Right ventricle myocardium superior (tissue), 1 donor: Measurements from ENCODE around the gene CX3CR1. TPM values are rescaled to one million over a fixed set of nuclear protein-coding genes. Genes with fewer than 3 reads are reported as not detected.
"Not testable (repeated sequence)": the region's sequence is repeated elsewhere in the genome, so short reads cannot be mapped to it uniquely, and the experiment has no call there.

ENCODE experiments used
- ATAC-seq: fragments of 200-7000 bp; cut with Tn5 transposase; one replicate; pipeline ENCODE4 v1.9.1; 2020; ENCODE audit warnings: mild to moderate bottlenecking; ENCODE audit not compliant: poor library complexity
- DNase-seq: peaks from one replicate; pipeline ENCODE4 v3.0.0-alpha.2; 2020
- intact Hi-C: fragments of 100-400 bp; cut with DNase I; formaldehyde crosslinking; loops from one replicate; pipeline ENCODE4 v1.11.2; 2022
- total RNA-seq: library from RNA; stranded (reverse); fragmentation: NEBNext Ultra II Directional; extraction: Animal tissue kit (Norgen Biotek cat#: 25700); gene quantifications from one replicate; pipeline ENCODE4 v1.2.1, GENCODE V29; 2021
- donor health status: DM: no; HTN: yes; CAD: no; lungs with severe emphysema.

The CX3CR1 gene
- total RNA-seq, 1 donor from 2014 or later = 1.5 TPM

DNA sequence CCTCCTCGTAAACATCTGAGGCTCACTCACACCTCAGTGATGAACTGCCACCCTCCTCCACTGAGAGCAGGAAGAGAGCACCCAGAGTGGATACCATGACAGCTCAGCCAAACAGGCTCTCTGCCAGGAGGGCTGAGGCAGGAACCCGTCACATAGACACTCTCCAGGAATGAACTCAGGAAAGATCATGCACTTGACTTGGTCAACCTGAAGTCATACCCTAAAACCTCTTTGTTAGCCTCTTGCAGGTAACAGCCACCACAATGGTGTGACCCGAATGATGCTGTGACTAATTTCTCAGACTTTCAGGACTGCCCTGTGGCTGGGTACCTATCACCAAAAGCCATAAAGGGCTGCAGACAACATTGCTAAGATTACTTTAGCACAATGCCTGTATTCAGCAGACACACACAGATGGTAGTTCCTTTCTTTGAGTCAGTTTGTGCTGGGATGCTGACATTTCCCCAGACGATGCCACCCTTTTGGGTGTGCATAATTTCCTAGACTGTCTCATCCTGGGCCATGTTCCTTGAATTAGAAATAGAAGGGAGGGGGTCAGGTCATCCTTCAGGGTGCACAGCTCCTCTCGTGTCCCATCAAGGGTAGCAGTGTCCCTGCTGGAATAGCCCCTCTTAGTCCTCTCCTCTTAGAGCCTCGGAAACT is 30.3 kb downstream of the CX3CR1 start:
- ATAC-seq = peak; percentile 63
- no peak for DNase-seq
- intact Hi-C loops = no loop called here

DNA sequence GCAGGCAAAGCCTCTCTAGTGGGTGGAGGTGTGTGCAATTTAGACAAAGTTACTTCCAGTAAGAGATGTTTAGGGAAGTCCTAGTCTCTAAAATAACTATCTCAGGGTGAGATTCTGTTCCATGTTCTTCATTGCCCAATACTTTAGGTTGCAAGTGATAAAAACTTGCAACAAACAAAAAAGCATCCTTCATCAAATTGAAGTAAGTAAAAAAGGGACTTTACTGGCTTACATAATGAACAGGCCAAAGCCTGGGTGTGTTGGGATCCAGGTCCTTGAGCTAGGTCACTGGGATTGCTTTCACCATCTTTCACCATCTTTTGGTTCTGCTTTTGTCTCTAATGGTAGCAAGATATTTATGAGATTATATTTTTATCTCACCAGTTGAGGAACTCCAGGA is 38.3 kb downstream of the CX3CR1 start:
- ATAC-seq = no peak
- DNase-seq = no peak
- intact Hi-C loops = no loop called here

DNA sequence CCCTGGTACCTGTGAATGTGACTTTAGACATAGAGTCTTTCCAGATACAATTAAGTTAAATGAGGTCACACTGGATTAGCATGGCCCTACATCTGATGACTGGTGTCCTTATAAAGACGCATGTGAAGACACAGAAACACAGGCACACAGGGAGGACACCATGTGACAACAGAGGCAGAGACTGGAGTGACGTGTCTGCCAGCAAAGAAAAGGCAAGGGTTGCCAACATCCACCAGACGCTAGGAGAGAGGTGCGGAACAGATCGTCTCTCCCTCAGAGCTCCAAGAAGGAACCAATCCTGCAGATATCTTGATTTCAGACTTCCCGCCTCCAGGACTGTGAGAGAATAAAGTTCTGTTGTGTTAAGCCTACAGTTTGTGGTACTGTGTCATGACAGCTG is 42.8 kb downstream of the CX3CR1 start:
- ATAC-seq (peak; percentile 53), DNase-seq (no peak)
- intact Hi-C loops = no loop called here

DNA sequence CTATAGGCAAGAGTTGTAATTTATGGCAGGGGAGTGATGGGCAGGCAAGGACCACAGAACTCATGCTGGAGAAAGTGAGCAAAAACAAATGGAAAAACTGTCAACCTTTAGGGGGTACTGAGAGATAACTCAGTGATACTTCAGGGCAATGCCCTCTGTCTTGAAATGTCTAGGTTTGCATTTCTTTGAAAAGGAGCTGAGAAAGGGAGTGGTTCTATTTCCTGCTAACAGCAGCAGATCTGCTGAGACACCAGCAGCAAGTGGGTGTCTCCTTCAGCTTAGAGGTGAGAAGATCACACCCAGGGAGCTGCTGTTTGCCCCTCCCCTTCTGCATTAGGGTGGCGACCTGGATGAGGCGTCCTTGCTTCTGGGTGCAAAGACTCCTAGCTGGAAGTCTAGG is 45.2 kb downstream of the CX3CR1 start:
- intact Hi-C loops = no loop called here
- ATAC-seq (no peak), DNase-seq (no peak)

DNA sequence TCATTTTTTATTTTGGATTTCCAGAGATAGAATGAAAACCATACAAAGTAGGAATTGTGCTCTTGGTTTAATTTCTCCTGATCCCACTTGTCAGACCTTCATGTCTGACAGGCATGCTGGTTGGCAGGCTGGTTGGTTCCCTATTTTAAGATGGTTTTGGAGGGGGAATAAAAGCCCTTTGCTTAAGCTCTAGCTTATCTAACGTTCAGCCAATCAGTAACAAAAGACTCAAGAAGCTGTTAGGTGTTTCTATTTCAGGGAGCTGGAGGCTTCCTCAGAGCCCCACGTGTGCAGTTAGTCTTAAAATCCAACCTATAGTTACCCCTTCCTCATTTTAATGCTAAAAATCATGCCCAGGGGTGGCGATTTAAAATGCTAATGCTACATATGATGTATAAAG is 47.0 kb downstream of the CX3CR1 start:
- ATAC-seq = peak; percentile 86
- intact Hi-C loops = no loop called here
- DNase-seq = no peak

DNA sequence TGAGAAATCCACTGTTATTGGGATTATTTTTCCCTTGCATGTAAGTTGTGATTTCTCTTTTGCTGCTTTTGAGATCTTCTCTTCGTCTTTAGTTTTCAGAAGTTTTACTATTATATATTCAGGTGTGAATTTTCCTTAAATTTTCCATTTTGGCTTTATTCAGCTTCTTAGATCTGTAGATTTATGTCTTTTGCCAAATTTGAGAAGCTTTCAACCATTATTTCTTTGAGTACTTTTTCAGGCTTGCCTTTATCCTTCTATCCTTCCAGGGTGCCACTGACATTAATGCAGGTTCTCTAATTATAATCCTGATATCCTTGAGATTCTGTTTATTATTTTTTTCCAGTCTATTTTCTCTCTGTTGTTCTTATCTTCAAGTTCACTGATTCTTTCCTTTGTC is 49.4 kb downstream of the CX3CR1 start:
- ATAC-seq (no peak), DNase-seq (no peak)
- intact Hi-C loops = no loop called here

DNA sequence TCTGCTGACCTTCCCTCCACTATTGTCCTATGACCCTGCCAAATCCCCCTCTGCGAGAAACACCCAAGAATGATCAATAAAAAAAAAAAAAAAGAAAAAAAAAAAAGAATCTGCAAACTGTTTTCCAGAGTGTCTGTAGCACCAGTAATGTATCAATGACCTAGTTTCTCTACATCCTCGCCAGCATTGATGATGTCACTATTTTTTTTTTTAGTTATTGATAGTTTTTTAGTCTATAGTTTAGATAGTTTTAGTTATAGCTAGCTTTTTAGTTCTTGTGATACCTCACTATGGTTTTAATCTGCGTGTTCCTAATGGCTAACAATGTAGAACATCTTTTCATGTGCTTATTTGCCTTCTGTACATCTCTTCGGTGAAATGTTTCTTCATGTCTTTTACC is 51.3 kb downstream of the CX3CR1 start:
- no peak for DNase-seq
- intact Hi-C loops = no loop called here
- no peak for ATAC-seq

DNA sequence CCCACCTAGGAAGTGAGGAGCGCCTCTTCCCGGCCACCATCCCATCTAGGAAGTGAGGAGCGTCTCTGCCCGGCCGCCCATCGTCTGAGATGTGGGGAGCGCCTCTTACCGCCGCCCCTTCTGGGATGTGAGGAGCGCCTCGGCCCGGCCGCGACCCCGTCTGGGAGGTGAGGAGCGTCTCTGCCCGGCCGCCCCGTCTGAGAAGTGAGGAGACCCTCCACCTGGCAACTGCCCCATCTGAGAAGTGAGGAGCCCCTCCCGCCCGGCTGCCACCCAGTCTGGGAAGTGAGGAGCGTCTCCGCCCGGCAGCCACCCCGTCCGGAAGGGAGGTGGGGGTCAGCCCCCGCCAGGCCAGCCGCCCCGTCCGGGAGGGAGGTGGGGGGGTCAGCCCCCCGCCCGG is 52.2 kb downstream of the CX3CR1 start:
- intact Hi-C loops, DNase-seq, ATAC-seq: not testable (repeated sequence)

DNA sequence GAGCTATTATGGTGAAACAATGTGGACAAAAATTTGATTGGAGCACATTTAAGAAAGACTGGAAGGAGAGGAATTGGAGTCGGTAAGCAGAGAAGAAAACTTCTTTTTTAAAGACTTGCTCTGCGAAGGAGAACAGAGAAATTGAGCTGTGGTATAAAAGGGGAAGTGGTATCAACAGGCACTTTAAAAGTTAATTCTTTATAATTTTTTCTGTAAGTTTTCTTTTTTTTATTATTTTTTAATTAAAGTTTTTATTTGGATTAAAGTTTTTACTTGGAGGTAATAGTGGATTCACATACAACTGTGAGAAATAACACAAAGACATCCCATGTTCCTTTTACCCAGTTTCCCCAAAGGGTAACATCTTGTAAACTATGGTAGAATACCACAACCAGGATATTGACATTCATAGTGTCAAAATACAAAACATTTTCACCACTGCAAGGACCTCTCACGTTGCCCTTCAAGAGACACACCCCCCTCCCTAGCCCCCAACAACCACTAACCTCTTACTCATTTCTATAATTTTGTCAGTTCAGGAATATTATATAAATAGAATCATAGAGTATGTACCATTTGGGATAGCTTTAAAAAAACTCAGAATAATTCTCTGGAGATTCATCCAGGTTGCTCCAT is 53.6 kb downstream of the CX3CR1 start:
- no peak for ATAC-seq
- intact Hi-C loops = no loop called here
- DNase-seq = no peak

DNA sequence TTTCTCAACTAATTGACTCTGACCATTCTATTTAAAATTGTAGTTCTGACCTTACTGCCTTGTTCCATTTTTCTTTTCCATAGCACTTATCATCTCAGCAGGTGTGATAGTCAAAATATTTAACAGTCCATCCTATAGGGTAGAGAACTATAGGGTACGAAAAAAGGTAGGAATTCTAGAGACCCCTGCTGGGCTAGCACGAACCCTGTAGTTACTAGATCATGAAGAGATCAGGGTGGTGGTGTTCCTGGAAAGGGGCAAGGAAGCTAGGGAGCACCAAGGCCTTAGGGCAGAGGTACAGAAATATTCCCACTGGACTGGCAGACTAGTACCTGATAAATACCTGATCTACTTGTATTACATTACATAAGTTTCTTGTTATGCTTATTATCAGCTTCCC is 55.5 kb downstream of the CX3CR1 start:
- intact Hi-C loops = no loop called here
- ATAC-seq (no peak), DNase-seq (no peak)

DNA sequence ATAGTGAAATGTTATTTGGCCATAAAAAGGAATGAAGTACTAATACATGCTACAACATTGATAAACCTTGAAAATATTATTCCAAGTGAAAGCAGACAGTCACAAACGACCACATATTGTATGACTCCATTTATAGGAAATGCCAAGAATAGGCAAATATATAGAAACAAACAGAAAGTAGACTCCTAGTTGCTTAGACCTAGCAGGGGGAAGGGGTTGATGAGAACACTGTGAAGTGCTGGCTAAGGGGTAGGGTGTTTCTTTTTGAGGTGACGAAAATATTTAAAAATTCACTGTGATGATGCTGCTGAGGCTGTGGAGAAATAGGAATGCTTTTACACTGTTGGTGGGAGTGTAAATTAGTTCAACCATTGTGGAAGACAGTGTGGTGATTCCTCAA is 56.9 kb downstream of the CX3CR1 start:
- ATAC-seq (no peak), DNase-seq (no peak)
- intact Hi-C loops = no loop called here

DNA sequence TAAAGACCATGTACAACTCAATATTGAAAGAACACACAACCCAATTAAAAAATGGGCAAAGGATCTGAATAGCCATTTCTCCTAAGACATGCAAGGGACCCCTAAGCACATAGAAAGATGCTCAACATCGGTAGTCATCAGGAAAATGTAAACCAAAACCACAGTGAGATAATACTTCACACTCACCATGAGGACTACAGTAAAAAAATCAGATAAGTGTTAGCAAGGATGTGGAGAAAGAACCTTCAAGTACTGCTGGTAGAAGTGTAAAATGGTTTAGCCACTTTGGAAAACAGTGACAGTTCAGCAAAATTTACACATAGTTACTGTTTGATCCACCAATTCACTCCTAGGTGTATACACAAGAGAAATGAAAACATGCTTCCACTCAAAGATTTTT is 57.4 kb downstream of the CX3CR1 start:
- no peak for ATAC-seq
- intact Hi-C loops = no loop called here
- DNase-seq = no peak

DNA sequence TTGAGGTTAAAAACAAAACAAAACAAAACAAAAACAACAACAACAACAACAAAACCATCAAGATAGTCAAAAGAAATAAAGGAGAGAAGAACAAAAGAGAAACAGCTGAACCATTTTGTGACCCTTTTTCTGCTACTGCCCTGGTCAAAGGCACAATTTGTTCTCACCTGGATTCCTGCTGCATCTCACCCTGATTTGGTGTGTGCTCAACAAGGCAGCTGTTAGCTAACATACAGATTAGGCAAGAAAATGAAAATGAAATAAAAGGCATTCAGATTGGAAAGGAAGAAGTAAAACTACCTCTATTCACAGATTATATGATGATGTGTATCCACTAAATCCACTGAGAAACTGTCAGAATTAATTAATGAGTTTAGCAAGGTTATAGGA is 58.7 kb downstream of the CX3CR1 start:
- intact Hi-C loops = no loop called here
- DNase-seq = no peak
- ATAC-seq = no peak

DNA sequence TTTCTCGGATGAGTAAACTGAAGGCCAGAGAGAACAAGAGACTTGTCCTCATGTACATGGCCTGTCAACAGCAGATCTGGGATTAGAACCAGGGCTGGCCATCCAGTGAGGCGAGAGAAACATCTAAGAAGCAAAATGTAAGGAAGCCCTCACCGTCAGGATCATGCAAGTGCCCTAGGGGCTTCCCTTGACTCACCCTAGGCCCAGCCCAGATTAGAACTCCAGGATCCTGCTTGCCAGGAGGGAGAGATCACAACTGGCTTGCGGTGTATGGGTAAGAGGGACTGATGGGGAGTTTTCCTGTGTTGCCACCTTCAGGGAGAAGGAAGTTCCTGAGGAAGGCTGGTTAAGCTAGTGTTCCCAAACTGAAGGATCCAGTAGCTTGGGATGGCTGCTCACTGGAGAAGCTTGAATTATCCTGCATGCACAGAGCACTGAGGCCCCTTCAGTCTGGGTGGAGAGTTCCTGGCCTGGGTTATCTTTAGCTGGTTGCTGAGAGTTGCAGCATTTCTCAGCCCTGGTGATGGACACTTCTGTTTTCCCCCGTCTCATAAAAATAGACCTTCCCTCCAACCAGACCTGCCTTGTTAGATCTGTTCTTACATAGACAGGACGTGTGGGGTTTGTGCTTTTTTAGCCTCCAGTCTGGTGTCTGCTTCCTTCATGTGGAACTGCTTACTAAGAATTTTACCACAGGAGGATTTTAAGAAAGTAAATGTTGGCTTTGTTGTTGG is 59.3 kb downstream of the CX3CR1 start:
- DNase-seq = no peak
- intact Hi-C loops = no loop called here
- no peak for ATAC-seq

DNA sequence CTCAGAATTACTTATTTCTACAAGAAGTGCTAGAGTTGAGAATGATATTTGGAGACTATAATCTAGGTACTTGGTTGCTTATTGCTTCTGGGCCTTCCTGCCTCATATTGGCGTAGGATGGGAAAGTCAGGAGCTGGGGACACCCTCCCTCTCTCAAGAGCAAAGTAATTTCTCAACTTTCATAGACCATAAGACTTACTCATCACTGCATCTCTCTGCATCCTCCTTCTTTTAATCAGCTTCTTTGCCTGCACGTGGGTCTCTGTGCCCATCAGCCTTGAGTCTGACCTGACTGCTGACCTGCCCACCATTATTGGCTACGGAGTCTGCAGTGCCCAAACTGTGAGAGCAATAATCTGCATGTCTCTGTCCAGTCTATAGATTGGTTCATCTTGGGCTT is 60.1 kb downstream of the CX3CR1 start:
- intact Hi-C loops = no loop called here
- DNase-seq (no peak), ATAC-seq (no peak)

DNA sequence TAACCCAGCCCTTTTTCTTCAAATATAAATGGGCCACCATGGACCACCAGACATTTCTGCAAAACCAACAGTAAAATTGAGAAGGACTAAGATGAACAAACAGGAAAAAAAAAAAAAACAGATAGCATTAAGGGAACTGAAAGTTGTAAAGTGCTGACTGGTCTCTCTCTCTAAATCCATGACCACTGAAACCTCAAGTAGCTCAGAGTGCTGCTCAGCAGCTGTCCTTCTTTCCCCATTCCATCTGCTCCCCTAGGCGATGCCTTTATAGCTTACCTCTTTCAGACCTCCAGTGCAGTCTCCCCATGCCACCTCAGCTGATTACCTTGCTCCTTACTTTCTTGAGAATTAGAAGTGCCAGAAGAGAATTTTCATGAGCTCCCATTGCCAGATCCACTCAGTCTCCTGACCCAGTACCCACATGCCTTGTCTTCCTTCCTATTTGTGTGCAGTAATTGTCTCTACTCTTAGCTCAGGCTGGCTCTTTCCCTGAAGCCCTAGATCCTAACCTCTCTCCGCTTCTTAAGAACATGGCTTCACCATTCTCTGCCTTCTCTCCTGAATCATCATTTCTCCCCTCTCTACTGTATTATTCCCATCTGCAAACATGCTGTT is 63.6 kb downstream of the CX3CR1 start:
- intact Hi-C loops = no loop called here
- peak; percentile 65 for ATAC-seq
- DNase-seq = no peak

DNA sequence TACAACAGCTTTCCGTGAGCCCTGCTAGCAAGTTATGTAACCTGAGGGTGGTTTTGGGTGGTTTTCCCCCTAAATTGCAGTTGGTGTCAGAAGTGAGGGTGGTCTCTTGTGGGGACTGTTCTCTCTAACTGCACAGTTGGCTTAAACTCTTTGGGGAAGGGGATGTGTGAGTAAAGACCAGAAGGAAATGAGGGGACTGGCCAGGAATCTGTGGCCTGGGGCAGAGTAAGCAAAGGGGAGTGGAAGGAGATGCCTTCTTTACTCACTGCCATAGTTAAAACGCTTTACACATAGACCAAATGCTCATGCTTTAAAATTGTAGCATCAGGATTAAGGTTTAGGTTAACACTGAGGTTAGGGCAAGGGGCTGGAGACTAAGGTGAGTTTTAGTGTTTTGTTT is 66.2 kb downstream of the CX3CR1 start:
- intact Hi-C loops = no loop called here
- ATAC-seq (no peak), DNase-seq (no peak)
